OCI-LY7 (cell line): ENCODE results near the gene CUL4A. TPM values are rescaled to one million over a fixed set of nuclear protein-coding genes. Genes with fewer than 3 reads are reported as not detected.

Experiments used
- Bru-seq: library from RNA; stranded (reverse); fragments of 400-500 nt; gene quantifications from one replicate; lab custom pipeline; 2021; lab: Mats Ljungman, UMichigan
- BruChase-seq, 2 experiments: library from RNA; stranded (reverse); fragments of 400-500 nt; gene quantifications; one replicate each; lab custom pipeline; 2021; lab: Mats Ljungman, UMichigan
- BruUV-seq: library from RNA; stranded (reverse); fragments of 400-500 nt; replicated peaks from 2 replicates; lab custom pipeline; 2021; lab: Mats Ljungman, UMichigan
- CTCF ChIA-PET: fragments of 300-600 bp; sonication (Branson Sonifier 250); formaldehyde crosslinking; loops from one replicate; lab custom pipeline; 2022; ENCODE audit warnings: antibody characterized with exemption; ENCODE audit not compliant: unreplicated experiment; lab: Charles Lee
- POLR2A ChIA-PET: fragments of 300-600 bp; sonication (Branson Sonifier 250); formaldehyde crosslinking; loops from one replicate; lab custom pipeline; 2022; ENCODE audit warnings: antibody characterized with exemption; lab: Charles Lee
- DNase-seq: peaks from one replicate; pipeline ENCODE4 v3.0.0-alpha.2; 2015; ENCODE audit warnings: low spot score
- H2AFZ ChIP-seq: fragments of 200-600 bp; sonication (generic), shearing (Covaris generic); 2 replicates; pipeline ENCODE4 v1.6.1; 2014; ENCODE audit warnings: mild to moderate bottlenecking, antibody characterized with exemption, low read length, moderate library complexity
- H3K27ac ChIP-seq: fragments of 200-600 bp; sonication (generic); 2 replicates; pipeline ENCODE4 v1.5.1; 2014; ENCODE audit warnings: mixed run types, low read depth, mild to moderate bottlenecking, moderate library complexity, low read length, inconsistent platforms; ENCODE audit not compliant: poor library complexity, severe bottlenecking
- H3K36me3 ChIP-seq: fragments of 200-600 bp; sonication (generic); 2 replicates; pipeline ENCODE4 v1.6.1; 2014; ENCODE audit warnings: mild to moderate bottlenecking, antibody characterized with exemption, low read length, moderate library complexity, mixed read lengths; ENCODE audit not compliant: insufficient read depth
- H3K4me1 ChIP-seq: fragments of 200-600 bp; sonication (generic); 2 replicates; pipeline ENCODE4 v1.5.1; 2014; ENCODE audit warnings: mild to moderate bottlenecking, low read length; ENCODE audit not compliant: insufficient read depth, poor library complexity, severe bottlenecking
- H3K4me2 ChIP-seq: fragments of 200-600 bp; sonication (generic); 2 replicates; pipeline ENCODE4 v1.6.1; 2014; ENCODE audit warnings: mild to moderate bottlenecking, low read length
- H3K4me3 ChIP-seq: fragments of 200-600 bp; sonication (generic); 2 replicates; pipeline ENCODE4 v1.5.1; 2014; ENCODE audit warnings: mild to moderate bottlenecking, low read depth, low read length; ENCODE audit not compliant: poor library complexity, severe bottlenecking
- H3K79me2 ChIP-seq: fragments of 200-600 bp; sonication (generic); 2 replicates; pipeline ENCODE4 v1.6.1; 2016; ENCODE audit warnings: low read depth, mild to moderate bottlenecking, low read length, moderate library complexity, mixed read lengths; ENCODE audit not compliant: insufficient read depth
- H3K9me2 ChIP-seq: fragments of 200-600 bp; sonication (generic); 2 replicates; pipeline ENCODE4 v1.6.1; 2016; ENCODE audit warnings: mild to moderate bottlenecking, low read length, mixed read lengths; ENCODE audit not compliant: insufficient read depth
- H3K9me3 ChIP-seq: fragments of 200-600 bp; sonication (generic); 2 replicates; pipeline ENCODE4 v1.6.1; 2014; ENCODE audit warnings: mild to moderate bottlenecking, mixed run types, low read length, mixed read lengths
- H4K20me1 ChIP-seq: fragments of 200-600 bp; sonication (generic); 2 replicates; pipeline ENCODE4 v1.6.1; 2014; ENCODE audit warnings: mild to moderate bottlenecking, antibody characterized with exemption, low read length, moderate library complexity, mixed read lengths; ENCODE audit not compliant: insufficient read depth
- EZH2phosphoT487 ChIP-seq: fragments of 200-600 bp; sonication (generic); IDR thresholded peaks from 2 replicates; pipeline ENCODE4 v1.6.1; 2018; ENCODE audit warnings: low read depth, borderline replicate concordance, mild to moderate bottlenecking, mixed run types, antibody characterized with exemption, low read length, moderate library complexity, mixed read lengths
- intact Hi-C: fragments of 100-400 bp; cut with micrococcal nuclease; formaldehyde crosslinking; loops from one replicate; pipeline ENCODE4 v1.10.0; 2022; ENCODE audit not compliant: unreplicated experiment
- long read RNA-seq: library from polyadenylated mRNA; stranded (forward); transcript quantifications from one replicate; pipeline ENCODE4 v2.0.0, GENCODE V29; 2022
- total RNA-seq, 2 experiments: library from RNA; depleted of rRNA in 1 of 2; stranded (reverse); fragments of >200 nt in 1 of 2; shearing (Covaris generic) in 1 of 2; gene quantifications; 2 replicates each; pipeline ENCODE4 v1.2.3, GENCODE V29; 2014 to 2022
- TF ChIP-seq, protein P1 (sequence below): fragments of 200-600 bp; sonication (generic); conservative IDR thresholded peaks from 2 replicates; pipeline ENCODE4 v1.5.1; 2014; ENCODE audit warnings: mild to moderate bottlenecking, antibody characterized with exemption, low read length, moderate library complexity, mixed read lengths

Gene CUL4A
- total RNA-seq (2014; rRNA removed; shearing (Covaris generic)) (44.8 and 49.8 TPM in 2 replicates), total RNA-seq (2022) (46.6 and 47.1 TPM in 2 replicates), Bru-seq, nascent RNA (percentile 71 among the genes with signal in this experiment), BruChase-seq, experiment 1, labeled RNA remaining after a 6-hour chase (percentile 83 among the genes with signal in this experiment), BruChase-seq, experiment 2, labeled RNA remaining after a 2-hour chase (percentile 80 among the genes with signal in this experiment)
- long read RNA-seq, transcript CUL4A-202 (20 exons, 2,364 nt) = major isoform, 115 of 161 reads
- long read RNA-seq, transcript CUL4A-209 (6 exons, 1,111 nt) = minor isoform, 12 of 161 reads
- long read RNA-seq, partial matches to known transcripts = 12 of 161 reads
- long read RNA-seq, other reads (novel, unspliced or antisense) = 20 of 161 reads

DNA sequence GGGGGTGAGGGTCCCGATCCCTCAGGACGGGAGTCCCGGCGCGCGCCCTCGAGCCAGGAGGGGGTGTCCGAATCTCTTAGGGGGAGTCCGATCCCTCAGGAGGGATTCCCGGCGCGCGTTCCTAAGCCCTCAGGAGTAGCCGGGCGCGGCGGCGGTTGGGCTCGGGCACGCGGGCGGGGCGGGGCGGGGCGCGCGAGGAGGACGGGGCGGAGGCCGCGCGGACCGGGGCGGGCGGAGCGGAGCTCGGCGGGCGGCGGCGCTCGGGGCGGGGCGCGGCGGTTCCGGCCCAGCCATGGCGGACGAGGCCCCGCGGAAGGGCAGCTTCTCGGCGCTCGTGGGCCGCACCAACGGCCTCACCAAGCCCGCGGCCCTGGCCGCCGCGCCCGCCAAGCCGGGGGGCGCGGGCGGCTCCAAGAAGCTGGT, at the start of gene CUL4A:
Gene CUL4A, plus strand, starts transcription at position 278 of the 423 bp plus-strand sequence. Its CDS starts 15 bp downstream, at position 293.
- ChIA-PET CTCF (no interaction called here), POLR2A (interaction anchor here (0.5 to 0.6 kb wide), 3 partner anchors 239 to 1112 kb away, joined by 3 read pairs; no protein-coding TSS in a partner anchor)
- H3K9me3 ChIP-seq = no peaks in the 10 kb centered on the region
- peaks cover 22% of the 10 kb centered on the region for H3K4me1 ChIP-seq
- intact Hi-C loops = loop anchor here (1.0 to 10.0 kb wide), 2 partner anchors 240 to 375 kb away; partner anchors contain the start of gene TFDP1
- H3K4me2 ChIP-seq = peak within 1 kb of the TSS; percentile 86
- H3K36me3 ChIP-seq = peaks cover 36% of the 10 kb centered on the region
- peak; percentile 61 for DNase-seq
- peaks cover 84% of the 10 kb centered on the region for H3K79me2 ChIP-seq
- H3K4me3 ChIP-seq = peak within 1 kb of the TSS; percentile 94
- no TSS peak for BruUV-seq
- TF ChIP-seq, protein P1, sequence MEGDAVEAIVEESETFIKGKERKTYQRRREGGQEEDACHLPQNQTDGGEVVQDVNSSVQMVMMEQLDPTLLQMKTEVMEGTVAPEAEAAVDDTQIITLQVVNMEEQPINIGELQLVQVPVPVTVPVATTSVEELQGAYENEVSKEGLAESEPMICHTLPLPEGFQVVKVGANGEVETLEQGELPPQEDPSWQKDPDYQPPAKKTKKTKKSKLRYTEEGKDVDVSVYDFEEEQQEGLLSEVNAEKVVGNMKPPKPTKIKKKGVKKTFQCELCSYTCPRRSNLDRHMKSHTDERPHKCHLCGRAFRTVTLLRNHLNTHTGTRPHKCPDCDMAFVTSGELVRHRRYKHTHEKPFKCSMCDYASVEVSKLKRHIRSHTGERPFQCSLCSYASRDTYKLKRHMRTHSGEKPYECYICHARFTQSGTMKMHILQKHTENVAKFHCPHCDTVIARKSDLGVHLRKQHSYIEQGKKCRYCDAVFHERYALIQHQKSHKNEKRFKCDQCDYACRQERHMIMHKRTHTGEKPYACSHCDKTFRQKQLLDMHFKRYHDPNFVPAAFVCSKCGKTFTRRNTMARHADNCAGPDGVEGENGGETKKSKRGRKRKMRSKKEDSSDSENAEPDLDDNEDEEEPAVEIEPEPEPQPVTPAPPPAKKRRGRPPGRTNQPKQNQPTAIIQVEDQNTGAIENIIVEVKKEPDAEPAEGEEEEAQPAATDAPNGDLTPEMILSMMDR = no peak
- no peak for TF ChIP-seq EZH2phosphoT487
- peak within 1 kb of the TSS; percentile 65 for H2AFZ ChIP-seq
- H3K9me2 ChIP-seq = no peaks in the 10 kb centered on the region
- peaks cover 4% of the 10 kb centered on the region; the same call in 1 of the 2 replicates for H4K20me1 ChIP-seq
- peak within 1 kb of the TSS; percentile 84 for H3K27ac ChIP-seq

DNA sequence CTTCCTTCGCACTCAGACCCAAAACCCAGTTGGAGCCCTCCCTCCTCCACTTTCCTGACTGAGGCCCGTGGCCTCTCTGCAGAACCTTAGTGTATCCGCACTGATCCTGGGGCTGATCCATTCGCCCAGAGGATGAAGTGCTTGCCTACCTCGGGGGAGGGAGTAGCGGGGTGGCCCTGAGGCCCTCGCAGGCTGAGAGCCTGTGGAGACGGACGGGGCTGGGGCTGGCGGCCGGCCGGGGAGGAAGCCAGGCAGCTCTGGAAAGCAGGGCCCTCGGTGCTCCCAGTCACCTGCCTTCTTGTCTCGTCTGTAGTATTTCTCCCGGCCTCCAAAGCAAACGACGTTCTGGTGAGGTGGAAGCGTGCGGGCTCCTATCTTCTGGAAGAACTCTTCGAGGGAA, 49.7 kb upstream of the CUL4A start:
- Histone ChIP-seq H3K4me3 (no peak overlapping the region), H3K27ac (no peak overlapping the region), H3K4me1 (no peaks in the 10 kb centered on the region), H3K9me2 (no peaks in the 10 kb centered on the region), H2AFZ (no peak overlapping the region), H3K79me2 (no peaks in the 10 kb centered on the region), H3K4me2 (no peak overlapping the region), H3K9me3 (no peaks in the 10 kb centered on the region), H3K36me3 (no peaks in the 10 kb centered on the region), H4K20me1 (no peaks in the 10 kb centered on the region)
- no peak for DNase-seq
- no peak for TF ChIP-seq EZH2phosphoT487
- TF ChIP-seq, protein P1 = no peak
- CTCF ChIA-PET = no interaction called here
- POLR2A ChIA-PET = no interaction called here
- intact Hi-C loops = no loop called here
- no TSS peak for BruUV-seq

DNA sequence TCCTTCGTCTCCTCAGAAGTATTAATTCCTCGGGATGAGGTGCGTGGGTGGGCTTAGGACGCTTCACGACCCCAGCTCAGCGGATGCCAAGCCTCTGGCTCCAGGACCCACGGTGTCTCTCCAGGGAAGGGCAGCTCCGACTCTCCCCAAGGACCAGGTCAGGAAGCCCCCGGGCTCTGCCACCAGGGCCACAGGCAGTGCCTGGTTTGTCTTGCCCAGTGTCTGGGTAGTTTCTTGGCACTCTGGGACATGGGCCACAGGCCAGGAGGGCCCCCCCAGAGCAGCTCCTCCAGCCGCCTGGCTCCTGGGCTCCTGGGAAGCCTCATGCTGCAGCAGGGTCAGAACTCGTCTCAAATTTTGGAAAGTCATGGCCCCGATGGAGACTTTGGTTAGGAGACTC, 48.4 kb upstream of the CUL4A start:
- no peak overlapping the region for H2AFZ ChIP-seq
- no peak overlapping the region for H3K4me3 ChIP-seq
- BruUV-seq = no TSS peak
- H3K9me3 ChIP-seq = no peaks in the 10 kb centered on the region
- no peak overlapping the region for H3K4me2 ChIP-seq
- ChIA-PET CTCF (no interaction called here), POLR2A (no interaction called here)
- TF ChIP-seq, protein P1 = no peak
- no peak for TF ChIP-seq EZH2phosphoT487
- intact Hi-C loops = no loop called here
- no peak for DNase-seq
- H3K9me2 ChIP-seq = no peaks in the 10 kb centered on the region
- H3K79me2 ChIP-seq = no peaks in the 10 kb centered on the region
- H4K20me1 ChIP-seq = no peaks in the 10 kb centered on the region
- no peak overlapping the region for H3K27ac ChIP-seq
- no peaks in the 10 kb centered on the region for H3K36me3 ChIP-seq
- no peaks in the 10 kb centered on the region for H3K4me1 ChIP-seq
